ENCODE data around the gene IGFBP5.

DNA sequence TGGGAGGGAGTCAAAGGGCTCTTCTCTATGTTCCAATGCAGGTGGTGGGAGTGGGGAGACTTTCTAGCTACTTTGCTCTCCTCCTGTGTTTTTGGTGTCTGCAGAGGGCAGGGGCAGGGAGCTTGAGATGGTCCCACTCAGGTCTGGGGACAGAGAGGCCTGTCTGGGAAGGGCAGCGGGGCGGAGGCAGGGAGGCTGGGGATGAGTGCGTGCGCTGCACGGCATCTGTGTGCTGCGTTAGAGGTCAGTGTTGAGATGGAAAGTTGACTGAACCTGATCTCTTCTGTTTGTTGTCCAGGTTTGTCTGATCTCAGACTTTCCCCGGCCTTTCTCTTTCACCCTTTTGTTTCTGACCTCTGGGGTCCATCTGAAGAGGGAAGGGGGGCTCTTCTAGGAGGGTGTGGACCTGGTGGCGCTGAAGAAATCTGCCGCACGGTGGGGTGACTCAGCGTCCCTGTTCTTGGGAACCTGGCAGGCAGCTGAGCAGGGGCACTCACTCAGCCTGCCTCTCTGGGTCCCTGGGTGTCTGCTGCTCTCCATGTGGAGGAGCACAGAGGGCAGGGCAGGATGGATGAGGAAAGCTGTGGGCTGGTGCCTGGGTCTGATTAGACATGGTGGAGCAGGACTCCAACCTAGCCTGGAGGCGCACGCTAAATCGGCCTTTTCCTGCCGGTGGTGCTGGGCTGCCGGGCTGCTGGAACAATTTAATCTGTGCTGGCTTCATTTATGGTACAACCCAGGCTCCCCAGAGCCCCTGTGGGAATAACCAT is 38.1 kb downstream of the IGFBP5 start:
- TF ChIP-seq EZH2 (IDR thresholded peaks at IDR 0.05) (no peak), POLR2AphosphoS5 (IDR thresholded peaks at IDR 0.05; ENCODE audit: borderline replicate concordance, low read depth, low read length) (no peak), FOXP2 (optimal IDR thresholded peaks at IDR 0.05; ENCODE audit: control extremely low read depth, extremely low read length, insufficient read depth) (no peak)

Measured in SK-N-MC (cell line).